Measurements from ENCODE around the gene ELAVL3. TPM values are rescaled to one million over a fixed set of nuclear protein-coding genes. Genes with fewer than 3 reads are reported as not detected.

The ELAVL3 gene
- total and polyA plus RNA-seq, 8 donors = 0.10 to 11.0 (median 1.5) TPM; not detected in 3

- 85 to 99% (median 89%) methylated on average over 6 to 9 of the region's 9 CpGs for WGBS, 5 donors
- no peaks in the 10 kb centered on the region for H3K9me3 ChIP-seq
- H3K27ac ChIP-seq = no peak overlapping the region
- TF ChIP-seq EP300 (IDR thresholded peaks at IDR 0.05) = no peak
- no peak for TF ChIP-seq CTCF (IDR thresholded peaks at IDR 0.05)
- TF ChIP-seq POLR2AphosphoS5 (IDR thresholded peaks at IDR 0.05) = no peak
- no peak for TF ChIP-seq POLR2A (IDR thresholded peaks at IDR 0.05)
- intact Hi-C loops (cut with DNase I; ENCODE audit: low total_unique reads) = no loop called here
- no peak for DNase-seq
- peaks cover 6 to 99% (median 80%) of the 10 kb centered on the region in 4 donors for H3K36me3 ChIP-seq
- no peaks in the 10 kb centered on the region for H3K27me3 ChIP-seq
- no peak overlapping the region for H3K4me3 ChIP-seq
- H3K4me1 ChIP-seq = peaks cover 0 to 5% (median 0%) of the 10 kb centered on the region in 4 donors
Observed at GRCh38 chr19:11519138-11519537, 38.3 kb upstream of the ELAVL3 start.

DNA sequence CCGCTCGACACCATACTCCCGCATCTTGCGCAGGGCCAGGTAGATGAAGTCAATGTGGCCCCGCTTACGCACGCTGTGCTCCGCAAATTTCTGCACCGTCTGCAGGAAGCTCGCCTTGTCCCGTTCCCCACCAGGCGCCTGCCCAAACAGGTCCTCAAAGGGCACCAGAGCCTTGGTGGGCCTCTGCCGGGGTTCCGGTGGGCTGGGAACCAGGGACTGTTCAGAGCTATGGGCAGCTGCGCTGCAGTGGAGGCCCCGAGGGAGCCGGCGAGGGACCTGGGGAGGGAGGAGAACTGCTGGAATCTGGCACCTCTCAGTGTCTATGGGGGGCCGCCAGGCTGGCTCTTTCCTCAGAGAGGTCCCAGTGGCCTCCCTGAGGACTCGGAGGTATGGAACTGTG is 33.1 kb upstream of the ELAVL3 start:
- Histone ChIP-seq H3K9me3 (no peaks in the 10 kb centered on the region), H3K4me3 (no peak overlapping the region), H3K27me3 (no peaks in the 10 kb centered on the region), H3K27ac (no peak overlapping the region), H3K4me1 (no peaks in the 10 kb centered on the region), H3K36me3 (peaks cover 23 to 96% (median 85%) of the 10 kb centered on the region in 4 donors)
- intact Hi-C loops (cut with DNase I; ENCODE audit: low total_unique reads) = no loop called here
- 93 to 97% (median 97%) methylated on average over 15 to 20 of the region's 20 CpGs for WGBS, 5 donors
- TF ChIP-seq CTCF (IDR thresholded peaks at IDR 0.05) = no peak
- no peak for TF ChIP-seq POLR2AphosphoS5 (IDR thresholded peaks at IDR 0.05)
- no peak for TF ChIP-seq POLR2A (IDR thresholded peaks at IDR 0.05)
- TF ChIP-seq EP300 (IDR thresholded peaks at IDR 0.05) = no peak
- no peak for DNase-seq

DNA sequence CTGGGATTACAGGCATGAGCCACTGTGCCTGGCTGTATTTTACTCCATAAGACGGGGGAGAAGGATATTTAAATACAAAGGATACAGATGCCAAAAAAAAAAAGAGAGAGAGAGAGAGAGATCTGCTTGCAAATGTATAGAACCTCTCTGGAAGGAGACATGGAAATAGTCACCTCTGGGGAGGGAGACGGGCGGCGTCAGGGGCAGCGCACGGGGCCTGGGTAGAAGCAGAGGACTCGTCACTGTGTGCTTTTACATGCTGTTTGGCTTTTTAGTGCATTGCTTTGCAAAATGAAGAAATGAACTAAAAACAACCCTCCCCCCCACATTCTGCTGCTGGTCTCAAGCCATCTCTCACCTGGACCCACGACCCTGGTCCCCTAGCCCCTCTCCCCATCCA is 29.6 kb upstream of the ELAVL3 start:
- TF ChIP-seq CTCF (IDR thresholded peaks at IDR 0.05) (no peak), EP300 (IDR thresholded peaks at IDR 0.05) (no peak), POLR2A (IDR thresholded peaks at IDR 0.05) (no peak), POLR2AphosphoS5 (IDR thresholded peaks at IDR 0.05) (no peak)
- no peaks in the 10 kb centered on the region for H3K27me3 ChIP-seq
- H3K4me1 ChIP-seq = peaks cover 0 to 14% (median 11%) of the 10 kb centered on the region in 4 donors
- DNase-seq = no peak
- 91 to 97% (median 94%) methylated on average over 8 of the region's 8 CpGs for WGBS, 5 donors
- H3K4me3 ChIP-seq = no peak overlapping the region
- no peaks in the 10 kb centered on the region for H3K9me3 ChIP-seq
- intact Hi-C loops (cut with DNase I; ENCODE audit: low total_unique reads) = no loop called here
- no peak overlapping the region for H3K27ac ChIP-seq
- H3K36me3 ChIP-seq = peaks cover 23 to 61% (median 51%) of the 10 kb centered on the region in 4 donors

DNA sequence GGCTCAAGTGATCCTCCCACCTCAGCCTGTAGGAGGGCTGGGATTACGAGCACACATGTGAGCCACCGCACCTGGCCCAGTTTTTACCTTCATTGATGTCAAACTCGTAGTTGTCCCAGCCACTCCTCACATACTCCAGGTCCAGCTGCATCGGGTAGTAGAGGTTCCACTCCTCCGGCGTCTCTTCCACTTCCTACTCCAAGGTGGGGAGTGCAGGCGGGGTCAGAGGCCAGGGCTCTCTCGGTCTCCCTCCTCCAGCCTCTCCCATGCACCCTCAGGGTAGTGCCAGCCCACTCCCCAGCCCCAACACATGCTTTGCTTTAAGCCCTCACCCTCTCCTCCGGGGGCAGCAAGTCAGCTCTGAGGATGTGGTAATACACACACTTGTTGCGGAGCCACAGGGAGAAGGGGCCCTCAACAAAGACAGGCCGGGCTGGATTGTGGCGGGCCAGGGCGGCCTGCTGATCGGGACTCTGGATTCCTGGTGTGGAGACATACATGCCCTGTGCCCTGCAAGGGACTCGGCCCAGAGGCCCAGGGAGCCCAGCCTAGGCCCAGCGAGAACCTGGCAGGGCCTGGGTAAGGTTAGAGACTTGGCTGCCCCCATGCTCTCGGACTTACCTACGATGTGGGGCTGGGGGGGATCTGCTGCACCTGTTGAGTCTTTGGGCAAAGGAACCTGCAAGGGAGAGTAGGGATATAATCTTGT is 26.7 kb upstream of the ELAVL3 start:
- WGBS, 5 donors = 89 to 95% (median 91%) methylated on average over 11 to 18 of the region's 18 CpGs
- Histone ChIP-seq H3K36me3 (peaks cover 14 to 39% (median 28%) of the 10 kb centered on the region in 4 donors), H3K27ac (no peak overlapping the region), H3K4me1 (peaks cover 5 to 26% (median 20%) of the 10 kb centered on the region in 4 donors), H3K27me3 (no peaks in the 10 kb centered on the region), H3K9me3 (no peaks in the 10 kb centered on the region), H3K4me3 (no peak overlapping the region)
- TF ChIP-seq POLR2A (IDR thresholded peaks at IDR 0.05) = no peak
- no peak for TF ChIP-seq POLR2AphosphoS5 (IDR thresholded peaks at IDR 0.05)
- no peak for TF ChIP-seq CTCF (IDR thresholded peaks at IDR 0.05)
- TF ChIP-seq EP300 (IDR thresholded peaks at IDR 0.05) = no peak
- intact Hi-C loops (cut with DNase I; ENCODE audit: low total_unique reads) = no loop called here
- DNase-seq = no peak

Data from stomach (tissue), 9 donors.